ENCODE measurements around the gene HIP1R.

HIP1R gene

GRCh38 chr12:122909442-122910288 lies 74.4 kb downstream of the HIP1R start:
- H3K4me3 ChIP-seq (ENCODE audit: low read length): no peak overlapping the region
- no peak overlapping the region for H3K27ac ChIP-seq (ENCODE audit: low read depth, low read length)
- H3K36me3 ChIP-seq (ENCODE audit: control insufficient read depth, low read length): no peaks in the 10 kb centered on the region
- H3K27me3 ChIP-seq (ENCODE audit: control insufficient read depth, low read length): no peaks in the 10 kb centered on the region
- H3K4me2 ChIP-seq (ENCODE audit: low read length): no peak overlapping the region
- no peaks in the 10 kb centered on the region for H3K9me3 ChIP-seq (ENCODE audit: control insufficient read depth, insufficient read depth, low read length)
- H3K79me2 ChIP-seq (ENCODE audit: control insufficient read depth, low read length): no peaks in the 10 kb centered on the region
- H4K20me1 ChIP-seq (ENCODE audit: control insufficient read depth, insufficient read depth, low read depth, low read length): no peaks in the 10 kb centered on the region
- no peaks in the 10 kb centered on the region for H3K9me2 ChIP-seq (replicated peaks; ENCODE audit: control insufficient read depth, low read length)
- H3K4me1 ChIP-seq (ENCODE audit: control insufficient read depth, low read length): no peaks in the 10 kb centered on the region
- no peaks in the 10 kb centered on the region for H3F3A ChIP-seq (ENCODE audit: control insufficient read depth, insufficient read depth)
- TF ChIP-seq CTCF (IDR thresholded peaks at IDR 0.05; ENCODE audit: low read depth, low read length, poor library complexity, severe bottlenecking) (no peak), EZH2phosphoT487 (IDR thresholded peaks at IDR 0.05; ENCODE audit: borderline replicate concordance, low read length) (no peak)

All from DOHH2 (cell line).